GM12892 (cell line): ENCODE data around the gene SMIM5.

Experiments used
- POLR2AphosphoS5 ChIP-seq: IDR thresholded peaks from 2 replicates; pipeline ENCODE4 v1.6.1; 2011; ENCODE audit warnings: low read depth, low read length, control low read depth
- TAF1 ChIP-seq: IDR thresholded peaks from 2 replicates; pipeline ENCODE4 v1.6.1; 2011; ENCODE audit warnings: low read depth, mild to moderate bottlenecking, control low read depth, low read length, borderline replicate concordance

GRCh38 chr17:75627094-75627493, 6.1 kb upstream of the SMIM5 start:
- TF ChIP-seq POLR2AphosphoS5: no peak
- no peak for TF ChIP-seq TAF1
